ENCODE measurements around the gene DFFB.

Gene DFFB

DNA sequence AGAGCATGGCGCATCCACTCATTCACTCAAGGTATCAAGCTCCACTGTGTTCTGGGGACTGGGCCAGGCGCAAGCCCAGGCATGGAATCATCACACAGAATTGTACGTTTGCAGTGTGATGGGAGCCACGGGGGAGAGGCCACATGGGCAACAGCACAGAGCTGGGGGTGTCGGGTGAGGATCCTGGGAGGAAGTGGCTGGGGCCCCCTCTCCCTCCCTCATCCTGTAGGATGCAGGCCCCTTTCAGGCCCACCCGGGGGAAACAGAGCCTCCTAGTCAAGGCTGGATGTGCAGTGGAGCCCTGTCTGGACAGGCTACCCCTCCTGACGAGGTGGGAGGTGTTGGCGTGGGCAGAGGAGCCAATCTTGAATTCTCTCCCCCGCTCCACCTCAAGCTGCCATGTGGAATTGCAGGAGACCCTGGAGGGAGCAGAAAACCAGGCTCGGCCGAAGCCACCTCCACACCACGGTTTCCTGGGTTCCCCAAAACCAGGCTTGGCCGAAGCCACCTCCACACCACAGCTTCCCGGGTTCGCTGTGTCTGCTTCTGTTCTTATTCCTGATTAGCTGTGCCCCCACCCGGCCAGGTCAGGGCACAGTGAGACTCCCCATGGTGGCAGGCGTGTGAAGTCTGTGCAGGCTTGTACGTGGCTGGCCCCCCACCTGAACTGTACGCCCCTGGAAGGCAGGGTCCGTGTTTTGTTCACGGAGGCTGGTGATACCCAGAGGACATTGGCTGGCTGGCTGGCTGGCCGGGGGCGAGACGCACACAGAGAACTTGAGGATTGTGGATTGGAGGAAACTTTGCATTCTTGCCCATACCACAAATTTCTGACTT lies 46.9 kb downstream of the DFFB start:
- no CpG with 5 or more reads among the region's 24 CpGs for WGBS (ENCODE audit: extremely low coverage, insufficient coverage, insufficient read length)
- no peak overlapping the region for H4K8ac ChIP-seq (ENCODE audit: low read depth, low read length)
- H3K79me1 ChIP-seq (ENCODE audit: low read length): peaks cover 16% of the 10 kb centered on the region
- no peak overlapping the region for H2BK12ac ChIP-seq (ENCODE audit: low read length)
- H3K4me3 ChIP-seq (ENCODE audit: low read depth, low read length): no peak overlapping the region
- no peak overlapping the region for H3K18ac ChIP-seq (ENCODE audit: low read length)
- no peak overlapping the region for H3K14ac ChIP-seq (ENCODE audit: low read length)
- H3K36me3 ChIP-seq (ENCODE audit: control insufficient read depth in 1 of 2, insufficient read depth in 2 of 2, low read length in 2 of 2): no peaks in the 10 kb centered on the region
- H4K91ac ChIP-seq (ENCODE audit: low read depth, low read length): no peak overlapping the region
- no peak overlapping the region for H2BK120ac ChIP-seq (ENCODE audit: insufficient read depth, low read length, poor library complexity)
- DNase-seq: no peak
- no peak overlapping the region for H2AK5ac ChIP-seq (ENCODE audit: low read length)
- H4K12ac ChIP-seq (ENCODE audit: low read depth, low read length): no peak overlapping the region
- H3K9me3 ChIP-seq (ENCODE audit: insufficient read depth, low read depth, low read length): no peaks in the 10 kb centered on the region
- peaks cover 4% of the 10 kb centered on the region in 2 experiments for H3K4me1 ChIP-seq (ENCODE audit: control insufficient read depth in 1 of 2, insufficient read depth in 2 of 2, low read length in 2 of 2)
- no peak overlapping the region for H2BK5ac ChIP-seq (ENCODE audit: low read depth, low read length, poor library complexity)
- no peak overlapping the region for H2AFZ ChIP-seq (ENCODE audit: insufficient read depth, low read length, poor library complexity)
- H3K79me2 ChIP-seq (ENCODE audit: control insufficient read depth, insufficient read depth, low read length, poor library complexity): peaks cover 11% of the 10 kb centered on the region
- no peak overlapping the region for H3K4ac ChIP-seq (ENCODE audit: low read depth, low read length)
- no peaks in the 10 kb centered on the region for H3K27me3 ChIP-seq (ENCODE audit: insufficient read depth, low read length)
- no peak overlapping the region for H3K9ac ChIP-seq (ENCODE audit: low read length)
- no peak overlapping the region for H3K4me2 ChIP-seq (ENCODE audit: low read length)
- H3K27ac ChIP-seq (ENCODE audit: low read depth, low read length): no peak overlapping the region
- H3K23ac ChIP-seq (ENCODE audit: low read length): no peak overlapping the region

DNA sequence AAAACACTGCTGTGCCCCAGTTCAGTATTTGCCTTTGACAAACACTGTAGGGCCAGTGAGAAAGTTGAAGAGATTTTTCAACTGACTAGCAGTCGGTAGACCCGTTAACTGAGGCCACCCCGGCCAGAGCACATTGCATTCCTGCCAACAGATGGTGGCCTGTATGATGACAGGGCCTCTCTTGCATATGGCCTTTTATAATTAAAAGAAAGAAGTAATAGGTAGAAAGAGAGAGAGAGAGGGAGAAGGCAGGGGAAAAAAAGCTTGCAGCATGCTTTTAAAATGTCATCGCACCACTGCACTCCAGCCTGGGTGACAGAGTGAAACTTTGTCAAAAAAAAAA lies 47.5 kb downstream of the DFFB start:
- Histone ChIP-seq H4K8ac (ENCODE audit: low read depth, low read length) (no peak overlapping the region), H3K9me3 (ENCODE audit: insufficient read depth, low read depth, low read length) (no peaks in the 10 kb centered on the region), H3K23ac (ENCODE audit: low read length) (no peak overlapping the region), H2BK5ac (ENCODE audit: low read depth, low read length, poor library complexity) (no peak overlapping the region), H3K4me3 (ENCODE audit: low read depth, low read length) (no peak overlapping the region), H2AK5ac (ENCODE audit: low read length) (no peak overlapping the region), H3K4me2 (ENCODE audit: low read length) (no peak overlapping the region), H3K27me3 (ENCODE audit: insufficient read depth, low read length) (no peaks in the 10 kb centered on the region), H4K12ac (ENCODE audit: low read depth, low read length) (no peak overlapping the region), H3K4ac (ENCODE audit: low read depth, low read length) (no peak overlapping the region), H3K9ac (ENCODE audit: low read length) (no peak overlapping the region), H4K91ac (ENCODE audit: low read depth, low read length) (no peak overlapping the region), H2AFZ (ENCODE audit: insufficient read depth, low read length, poor library complexity) (no peak overlapping the region), H3K27ac (ENCODE audit: low read depth, low read length) (no peak overlapping the region), H3K36me3 (ENCODE audit: control insufficient read depth in 1 of 2, insufficient read depth in 2 of 2, low read length in 2 of 2) (no peaks in the 10 kb centered on the region), H3K18ac (ENCODE audit: low read length) (no peak overlapping the region), H2BK12ac (ENCODE audit: low read length) (no peak overlapping the region), H2BK120ac (ENCODE audit: insufficient read depth, low read length, poor library complexity) (no peak overlapping the region), H3K14ac (ENCODE audit: low read length) (no peak overlapping the region), H3K79me1 (ENCODE audit: low read length) (peaks cover 10% of the 10 kb centered on the region), H3K79me2 (ENCODE audit: control insufficient read depth, insufficient read depth, low read length, poor library complexity) (peaks cover 5% of the 10 kb centered on the region), H3K4me1 (ENCODE audit: control insufficient read depth in 1 of 2, insufficient read depth in 2 of 2, low read length in 2 of 2) (no peaks in the 10 kb centered on the region)
- WGBS (ENCODE audit: extremely low coverage, insufficient coverage, insufficient read length): no CpG with 5 or more reads among the region's 4 CpGs
- DNase-seq: no peak

DNA sequence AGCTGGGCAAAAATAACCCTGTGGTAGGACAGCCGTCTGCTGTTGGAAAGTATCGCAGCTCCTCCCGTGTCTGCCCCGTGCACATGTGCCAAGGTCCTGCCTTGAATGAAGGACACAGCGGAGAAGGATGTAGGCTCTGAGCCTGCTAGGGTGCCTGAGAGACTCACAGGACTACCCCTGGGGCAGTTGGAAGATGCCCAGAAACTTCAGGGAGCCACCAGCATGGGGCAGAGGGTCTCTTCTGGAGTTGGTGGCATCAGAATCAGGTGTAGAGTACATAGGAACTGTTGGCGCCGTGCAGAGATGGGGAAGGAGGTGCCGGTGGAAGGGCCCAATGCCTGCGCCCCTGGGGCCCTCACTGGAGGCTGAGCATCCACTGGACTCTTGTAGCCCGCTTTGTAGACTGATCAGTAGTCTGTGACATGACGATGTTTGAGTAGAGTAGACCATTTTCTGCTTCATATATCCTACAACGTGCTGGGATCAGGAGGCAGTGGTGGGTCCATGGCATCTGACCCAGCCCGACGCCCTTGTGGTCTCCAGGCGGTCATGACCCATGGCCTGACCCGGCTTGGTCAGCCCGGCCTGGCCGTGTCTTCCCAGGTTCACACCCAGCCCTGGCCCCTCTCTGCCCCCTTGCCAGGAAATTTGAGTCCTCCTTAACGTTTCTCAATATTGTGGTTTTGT lies 48.1 kb downstream of the DFFB start:
- Histone ChIP-seq H3K23ac (ENCODE audit: low read length) (no peak overlapping the region), H4K91ac (ENCODE audit: low read depth, low read length) (no peak overlapping the region), H3K4me1 (ENCODE audit: control insufficient read depth in 1 of 2, insufficient read depth in 2 of 2, low read length in 2 of 2) (no peaks in the 10 kb centered on the region), H4K8ac (ENCODE audit: low read depth, low read length) (no peak overlapping the region), H2BK120ac (ENCODE audit: insufficient read depth, low read length, poor library complexity) (no peak overlapping the region), H2BK12ac (ENCODE audit: low read length) (no peak overlapping the region), H3K27me3 (ENCODE audit: insufficient read depth, low read length) (no peaks in the 10 kb centered on the region), H4K12ac (ENCODE audit: low read depth, low read length) (no peak overlapping the region), H3K18ac (ENCODE audit: low read length) (no peak overlapping the region), H3K14ac (ENCODE audit: low read length) (no peak overlapping the region), H2AFZ (ENCODE audit: insufficient read depth, low read length, poor library complexity) (no peak overlapping the region), H3K9me3 (ENCODE audit: insufficient read depth, low read depth, low read length) (peaks cover 2% of the 10 kb centered on the region), H3K9ac (ENCODE audit: low read length) (no peak overlapping the region), H3K4ac (ENCODE audit: low read depth, low read length) (no peak overlapping the region), H3K4me3 (ENCODE audit: low read depth, low read length) (no peak overlapping the region), H2BK5ac (ENCODE audit: low read depth, low read length, poor library complexity) (no peak overlapping the region), H3K27ac (ENCODE audit: low read depth, low read length) (no peak overlapping the region), H3K36me3 (ENCODE audit: control insufficient read depth in 1 of 2, insufficient read depth in 2 of 2, low read length in 2 of 2) (no peaks in the 10 kb centered on the region), H3K79me2 (ENCODE audit: control insufficient read depth, insufficient read depth, low read length, poor library complexity) (peaks cover 3% of the 10 kb centered on the region), H3K79me1 (ENCODE audit: low read length) (peaks cover 6% of the 10 kb centered on the region), H2AK5ac (ENCODE audit: low read length) (no peak overlapping the region), H3K4me2 (ENCODE audit: low read length) (no peak overlapping the region)
- no peak for DNase-seq
- no CpG with 5 or more reads among the region's 19 CpGs for WGBS (ENCODE audit: extremely low coverage, insufficient coverage, insufficient read length)

- no peak overlapping the region for H3K18ac ChIP-seq (ENCODE audit: low read length)
- H2AFZ ChIP-seq (ENCODE audit: insufficient read depth, low read length, poor library complexity): no peak overlapping the region
- H3K4ac ChIP-seq (ENCODE audit: low read depth, low read length): no peak overlapping the region
- peaks cover 2% of the 10 kb centered on the region for H3K9me3 ChIP-seq (ENCODE audit: insufficient read depth, low read depth, low read length)
- H4K91ac ChIP-seq (ENCODE audit: low read depth, low read length): no peak overlapping the region
- H2AK5ac ChIP-seq (ENCODE audit: low read length): no peak overlapping the region
- no peak overlapping the region for H4K12ac ChIP-seq (ENCODE audit: low read depth, low read length)
- H3K14ac ChIP-seq (ENCODE audit: low read length): no peak overlapping the region
- H3K4me2 ChIP-seq (ENCODE audit: low read length): no peak overlapping the region
- H2BK120ac ChIP-seq (ENCODE audit: insufficient read depth, low read length, poor library complexity): no peak overlapping the region
- no peak overlapping the region for H3K4me3 ChIP-seq (ENCODE audit: low read depth, low read length)
- H3K79me2 ChIP-seq (ENCODE audit: control insufficient read depth, insufficient read depth, low read length, poor library complexity): no peaks in the 10 kb centered on the region
- no peak overlapping the region for H3K9ac ChIP-seq (ENCODE audit: low read length)
- H3K36me3 ChIP-seq (ENCODE audit: control insufficient read depth in 1 of 2, insufficient read depth in 2 of 2, low read length in 2 of 2): no peaks in the 10 kb centered on the region
- H3K27ac ChIP-seq (ENCODE audit: low read depth, low read length): no peak overlapping the region
- no peak overlapping the region for H3K23ac ChIP-seq (ENCODE audit: low read length)
- no CpG with 5 or more reads among the region's 18 CpGs for WGBS (ENCODE audit: extremely low coverage, insufficient coverage, insufficient read length)
- no peak for DNase-seq
- H2BK12ac ChIP-seq (ENCODE audit: low read length): no peak overlapping the region
- H3K79me1 ChIP-seq (ENCODE audit: low read length): no peaks in the 10 kb centered on the region
- H4K8ac ChIP-seq (ENCODE audit: low read depth, low read length): no peak overlapping the region
- no peaks in the 10 kb centered on the region for H3K4me1 ChIP-seq (ENCODE audit: control insufficient read depth in 1 of 2, insufficient read depth in 2 of 2, low read length in 2 of 2)
- no peaks in the 10 kb centered on the region for H3K27me3 ChIP-seq (ENCODE audit: insufficient read depth, low read length)
- no peak overlapping the region for H2BK5ac ChIP-seq (ENCODE audit: low read depth, low read length, poor library complexity)
These were observed 48.8 kb downstream of the DFFB start for GRCh38 chr1:3905953-3906671.
